Ishikawa (cell line): Measurements from ENCODE around the gene CKLF.

ENCODE experiments used
- CEBPB ChIP-seq: IDR thresholded peaks from 2 replicates; pipeline ENCODE4 v1.6.1; 2012
- CREB1 ChIP-seq: IDR thresholded peaks from 2 replicates; pipeline ENCODE4 v1.6.1; 2012; ENCODE audit warnings: low read depth
- EGR1 ChIP-seq: IDR thresholded peaks from 2 replicates; pipeline ENCODE4 v1.6.1; 2012
- EP300 ChIP-seq: IDR thresholded peaks from 2 replicates; pipeline ENCODE4 v1.6.1; 2012; ENCODE audit warnings: borderline replicate concordance
- FOXM1 ChIP-seq: IDR thresholded peaks from 2 replicates; pipeline ENCODE4 v1.6.1; 2012; ENCODE audit warnings: low read depth, borderline replicate concordance
- MAX ChIP-seq: IDR thresholded peaks from 2 replicates; pipeline ENCODE4 v1.6.1; 2012
- NFIC ChIP-seq: IDR thresholded peaks from 2 replicates; pipeline ENCODE4 v1.6.1; 2012
- RAD21 ChIP-seq: IDR thresholded peaks from 2 replicates; pipeline ENCODE4 v1.6.1; 2012; ENCODE audit warnings: low read depth
- REST ChIP-seq: IDR thresholded peaks from 2 replicates; pipeline ENCODE4 v1.6.1; 2012; ENCODE audit warnings: low read depth, mild to moderate bottlenecking
- TAF1 ChIP-seq: IDR thresholded peaks from 2 replicates; pipeline ENCODE4 v1.6.1; 2012; ENCODE audit warnings: low read depth, mild to moderate bottlenecking
- TCF12 ChIP-seq: IDR thresholded peaks from 2 replicates; pipeline ENCODE4 v1.6.1; 2012; ENCODE audit warnings: low read depth
- TEAD4 ChIP-seq: IDR thresholded peaks from 2 replicates; pipeline ENCODE4 v1.6.1; 2012
- USF1 ChIP-seq: IDR thresholded peaks from 2 replicates; pipeline ENCODE4 v1.6.1; 2012
- YY1 ChIP-seq: IDR thresholded peaks from 2 replicates; pipeline ENCODE4 v1.6.1; 2012; ENCODE audit warnings: low read depth
- ZBTB7A ChIP-seq: IDR thresholded peaks from 2 replicates; pipeline ENCODE4 v1.6.1; 2012; ENCODE audit warnings: low read depth

Gene CKLF

GRCh38 chr16:66603537-66604375, 51.4 kb downstream of the CKLF start:
- no peak for TF ChIP-seq REST
- TF ChIP-seq EP300, result 0 out of 2 replicates have a peak, but pooled peaks have one; percentile 1
- no peak for TF ChIP-seq USF1
- no peak for TF ChIP-seq TEAD4
- TF ChIP-seq MAX, result peak; percentile 70

- TF ChIP-seq YY1 (no peak), CREB1 (no peak), ZBTB7A (peak; percentile 94), RAD21 (peak; percentile 40; the same call in 1 of the 2 replicates)
These were observed 52.2 kb downstream of the CKLF start, which contains the start of gene CMTM3 for GRCh38 chr16:66604376-66605176. TSS of gene CMTM3 (plus strand) at chr16:66604704. CDS start at chr16:66604806, 102 bp downstream.

GRCh38 chr16:66605177-66605978, 53.0 kb downstream of the CKLF start:
- peak; percentile 43; the same call in 1 of the 2 replicates for TF ChIP-seq ZBTB7A
- no peak for TF ChIP-seq CREB1
- no peak for TF ChIP-seq REST
- no peak for TF ChIP-seq NFIC

GRCh38 chr16:66605979-66606751, 53.8 kb downstream of the CKLF start:
- TF ChIP-seq MAX, result no peak
- no peak for TF ChIP-seq RAD21
- TF ChIP-seq TEAD4, result no peak
- no peak for TF ChIP-seq CREB1
- no peak for TF ChIP-seq USF1
- no peak for TF ChIP-seq YY1

- TF ChIP-seq USF1 (peak; percentile 56; the same call in 1 of the 2 replicates), TAF1 (no peak), TEAD4 (peak; percentile 90), FOXM1 (no peak), ZBTB7A (no peak), MAX (peak; percentile 96), NFIC (no peak), YY1 (no peak), RAD21 (peak; percentile 66), REST (no peak), CREB1 (no peak), EGR1 (peak; percentile 37; the same call in 1 of the 2 replicates), TCF12 (0 out of 2 replicates have a peak, but pooled peaks have one; percentile 17), EP300 (no peak), CEBPB (no peak)
These were observed 56.1 kb downstream of the CKLF start for GRCh38 chr16:66608241-66609138.
